Gastrocnemius medialis (tissue), 4 donors: ENCODE data around the gene COP1. TPM values are rescaled to one million over a fixed set of nuclear protein-coding genes. Genes with fewer than 3 reads are reported as not detected.

Experiments used
- ATAC-seq, 2 donors: fragments of 150-250 bp; one replicate each; pipeline ENCODE4 v1.9.1; 2016
- DNase-seq, 2 donors: peaks; one replicate each; pipeline ENCODE4 v3.0.0-alpha.2; 2019
- H3K27ac ChIP-seq, 4 donors: fragments of 200-600 bp; sonication (generic); 1 replicate in 1 of 4; 2 replicates in 3 of 4; pipeline ENCODE4 v1.5.1; 2016 to 2018; ENCODE audit warnings: mild to moderate bottlenecking in 2 of 4, moderate library complexity in 1 of 4
- H3K27me3 ChIP-seq, 3 donors: fragments of 200-600 bp; sonication (generic) in 2 of 3; 1 replicate in 1 of 3; 2 replicates in 2 of 3; pipeline versions ENCODE4 v1.5.1 to v1.6.0; 2016 to 2019; ENCODE audit warnings: mild to moderate bottlenecking in 1 of 3, moderate library complexity in 1 of 3
- H3K36me3 ChIP-seq, 2 donors: fragments of 200-600 bp; sonication (generic) in 1 of 2; one replicate each; pipeline ENCODE4 v1.5.1; 2017 to 2018
- H3K4me1 ChIP-seq, 2 donors: fragments of 200-600 bp; sonication (generic) in 1 of 2; one replicate each; pipeline ENCODE4 v1.5.1; 2016 to 2017; ENCODE audit warnings: mild to moderate bottlenecking in 2 of 2
- H3K4me3 ChIP-seq, 4 donors: fragments of 200-600 bp; sonication (generic) in 3 of 4; 1 replicate in 1 of 4; 2 replicates in 3 of 4; pipeline ENCODE4 v1.5.1; 2016 to 2019; ENCODE audit warnings: mild to moderate bottlenecking in 2 of 4
- H3K9me3 ChIP-seq, 3 donors: fragments of 200-600 bp; sonication (generic) in 2 of 3; 1 replicate in 1 of 3; 2 replicates in 2 of 3; pipeline ENCODE4 v1.5.1; 2016 to 2019
- POLR2A ChIP-seq, 2 donors: fragments of 450-650 bp; IDR thresholded peaks; one replicate each; pipeline ENCODE4 v1.6.1; 2017; ENCODE audit warnings: antibody characterized with exemption in 2 of 2, mild to moderate bottlenecking in 2 of 2, moderate library complexity in 2 of 2
- in situ Hi-C, 4 donors: fragments of 200-750 bp; cut with MboI; loops; one replicate each; pipeline versions ENCODE4 v1.15.0 to v1.8.0; 2017; ENCODE audit warnings: low sequenced_read_pairs in 4 of 4
- intact Hi-C: fragments of 100-400 bp; cut with DNase I; formaldehyde crosslinking; loops from one replicate; pipeline ENCODE4 v1.15.1; 2023; ENCODE audit warnings: low total_unique reads
- total RNA-seq, 4 donors: library from RNA; depleted of rRNA; stranded (reverse); fragments of >200 nt; gene quantifications; one replicate each; pipeline versions ENCODE4 v1.1.0 to v1.2.3, GENCODE V29; 2016
- TF ChIP-seq, protein P1 (sequence below), 5 experiments: fragments of 450-650 bp in 3 of 5; fragments of 200-600 bp in 2 of 5; sonication (generic) in 2 of 5; IDR thresholded peaks in 4 of 5; conservative IDR thresholded peaks in 1 of 5; 1 replicate in 4 of 5; 2 replicates in 1 of 5; pipeline ENCODE4 v1.5.1; 2016 to 2019; ENCODE audit warnings: antibody characterized with exemption in 5 of 5, mild to moderate bottlenecking in 3 of 5, moderate library complexity in 3 of 5

The COP1 gene
- 10 to 100 TPM; 19.6 to 29.7 (median 25.3) TPM for total RNA-seq

DNA sequence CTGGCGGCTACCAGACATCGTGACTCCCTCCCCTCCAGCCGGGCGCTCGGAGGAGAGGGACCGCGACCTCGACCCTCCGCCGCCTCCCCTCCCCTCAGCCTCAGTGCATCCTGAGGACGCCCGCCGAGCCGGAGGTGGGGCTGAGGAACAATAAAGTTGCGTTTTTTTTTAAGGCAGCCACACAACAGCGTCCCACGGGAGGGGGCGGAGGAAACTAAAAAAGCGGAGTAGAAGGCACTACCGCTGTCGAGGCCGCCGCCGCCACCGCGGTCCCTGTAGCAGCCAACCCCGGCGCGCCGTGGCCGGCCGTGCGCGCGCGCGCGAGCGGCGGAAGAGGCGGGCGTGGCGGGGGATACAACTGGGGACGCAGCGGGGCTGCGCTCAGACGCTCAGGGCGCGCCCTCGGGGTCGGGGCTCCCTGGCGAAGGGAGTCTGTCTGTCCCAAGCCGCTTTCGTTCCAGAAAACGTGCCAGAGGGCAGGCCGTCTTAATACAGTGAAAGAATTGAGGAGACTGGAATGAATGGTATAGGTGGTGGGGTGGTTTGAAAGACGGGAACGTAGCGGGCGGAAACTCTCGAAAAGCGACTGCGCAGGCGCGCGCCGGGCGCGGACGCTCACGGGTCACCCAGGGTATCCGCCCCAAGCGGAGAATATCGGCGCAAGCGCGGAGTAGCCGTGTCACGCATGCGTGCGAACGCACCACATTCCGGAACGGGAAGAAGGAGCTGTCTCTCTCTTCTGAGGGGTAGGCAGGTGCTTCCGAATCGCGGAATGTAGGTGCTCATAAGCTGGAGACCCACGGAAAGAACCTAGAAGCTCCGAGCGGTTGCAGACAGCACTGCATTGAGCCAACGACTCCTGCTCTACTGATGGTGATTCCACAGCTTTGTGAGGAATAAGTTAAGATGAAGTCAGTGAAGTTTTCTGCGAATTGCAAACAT is at the start of gene COP1:
TSS of gene COP1 (minus strand) at position 326 of the 942 bp plus-strand sequence. CDS start at position 18, 308 bp downstream.
- intact Hi-C loops, result no loop called here
- H3K4me3 ChIP-seq, result peak within 1 kb of the TSS; percentile 73 to 98 (median 86)
- H3K36me3 ChIP-seq, result no peaks in the 10 kb centered on the region
- no peaks in the 10 kb centered on the region for H3K9me3 ChIP-seq
- peaks cover 23 to 32% of the 10 kb centered on the region in 2 donors for H3K4me1 ChIP-seq
- in situ Hi-C loops, result no loop called here
- peak; percentile 95 to 96 for ATAC-seq
- TF ChIP-seq, protein P1, sequence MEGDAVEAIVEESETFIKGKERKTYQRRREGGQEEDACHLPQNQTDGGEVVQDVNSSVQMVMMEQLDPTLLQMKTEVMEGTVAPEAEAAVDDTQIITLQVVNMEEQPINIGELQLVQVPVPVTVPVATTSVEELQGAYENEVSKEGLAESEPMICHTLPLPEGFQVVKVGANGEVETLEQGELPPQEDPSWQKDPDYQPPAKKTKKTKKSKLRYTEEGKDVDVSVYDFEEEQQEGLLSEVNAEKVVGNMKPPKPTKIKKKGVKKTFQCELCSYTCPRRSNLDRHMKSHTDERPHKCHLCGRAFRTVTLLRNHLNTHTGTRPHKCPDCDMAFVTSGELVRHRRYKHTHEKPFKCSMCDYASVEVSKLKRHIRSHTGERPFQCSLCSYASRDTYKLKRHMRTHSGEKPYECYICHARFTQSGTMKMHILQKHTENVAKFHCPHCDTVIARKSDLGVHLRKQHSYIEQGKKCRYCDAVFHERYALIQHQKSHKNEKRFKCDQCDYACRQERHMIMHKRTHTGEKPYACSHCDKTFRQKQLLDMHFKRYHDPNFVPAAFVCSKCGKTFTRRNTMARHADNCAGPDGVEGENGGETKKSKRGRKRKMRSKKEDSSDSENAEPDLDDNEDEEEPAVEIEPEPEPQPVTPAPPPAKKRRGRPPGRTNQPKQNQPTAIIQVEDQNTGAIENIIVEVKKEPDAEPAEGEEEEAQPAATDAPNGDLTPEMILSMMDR (IDR thresholded peaks at IDR 0.05 in 4 of 5, conservative IDR thresholded peaks at IDR 0.05 in 1 of 5), result peak in 1 of 5 experiments; percentile 28
- peak; percentile 83 to 95 for TF ChIP-seq POLR2A (IDR thresholded peaks at IDR 0.05)
- peak within 1 kb of the TSS; percentile 86 to 98 (median 91) for H3K27ac ChIP-seq
- DNase-seq, result peak; percentile 92 to 95
- no peaks in the 10 kb centered on the region for H3K27me3 ChIP-seq

DNA sequence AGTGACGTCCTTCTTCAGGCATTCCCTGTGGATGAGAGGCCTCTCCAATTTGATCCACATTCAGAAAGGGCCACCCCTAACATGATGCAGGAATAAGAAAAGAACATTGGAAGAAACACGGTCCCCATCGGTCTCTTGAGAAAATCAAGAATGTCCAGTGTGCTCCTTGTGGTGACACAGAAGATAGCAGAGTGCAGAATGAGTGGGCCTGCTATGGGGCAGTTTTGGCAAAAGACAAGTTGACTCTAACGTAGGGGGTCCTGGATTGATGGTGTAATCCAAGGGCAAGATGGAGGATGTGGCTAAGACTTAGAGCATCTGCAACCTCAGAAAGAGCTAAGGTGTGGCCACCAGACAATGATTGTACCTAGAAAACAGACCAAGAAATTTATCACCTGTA is 45.1 kb upstream of the COP1 start:
- Histone ChIP-seq H3K9me3 (no peaks in the 10 kb centered on the region), H3K4me1 (no peaks in the 10 kb centered on the region), H3K27me3 (no peaks in the 10 kb centered on the region), H3K4me3 (no peak overlapping the region), H3K36me3 (no peaks in the 10 kb centered on the region), H3K27ac (no peak overlapping the region)
- in situ Hi-C loops (no loop called here), intact Hi-C loops (no loop called here)
- no peak for TF ChIP-seq POLR2A (IDR thresholded peaks at IDR 0.05)
- TF ChIP-seq, protein P1 (IDR thresholded peaks at IDR 0.05 in 4 of 5, conservative IDR thresholded peaks at IDR 0.05 in 1 of 5), result no peak
- DNase-seq, result no peak
- no peak for ATAC-seq

DNA sequence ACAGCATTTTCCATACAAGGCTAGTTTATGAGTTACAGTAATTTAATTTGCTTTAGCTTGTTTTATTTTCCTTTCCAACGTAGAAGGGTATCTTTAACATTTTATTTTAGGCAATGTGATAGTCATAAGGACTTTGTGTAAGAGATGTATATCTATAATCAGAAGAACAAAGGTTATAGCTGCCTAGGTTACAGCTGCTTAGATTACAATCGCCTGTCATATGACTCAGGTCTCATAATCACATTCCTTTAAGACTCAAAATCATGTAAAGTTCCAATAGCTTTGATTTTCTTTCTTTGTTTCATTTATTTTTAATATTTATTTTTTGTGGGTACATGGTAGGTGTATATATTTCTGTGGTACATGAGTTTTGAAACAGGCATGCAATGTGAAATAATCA is 37.8 kb upstream of the COP1 start:
- ATAC-seq, result no peak
- H3K9me3 ChIP-seq, result no peaks in the 10 kb centered on the region
- no peak overlapping the region for H3K4me3 ChIP-seq
- no peaks in the 10 kb centered on the region for H3K36me3 ChIP-seq
- no peaks in the 10 kb centered on the region for H3K27me3 ChIP-seq
- DNase-seq, result no peak
- H3K4me1 ChIP-seq, result no peaks in the 10 kb centered on the region
- intact Hi-C loops, result no loop called here
- H3K27ac ChIP-seq, result no peak overlapping the region
- in situ Hi-C loops, result no loop called here
- no peak for TF ChIP-seq POLR2A (IDR thresholded peaks at IDR 0.05)
- TF ChIP-seq, protein P1 (IDR thresholded peaks at IDR 0.05 in 4 of 5, conservative IDR thresholded peaks at IDR 0.05 in 1 of 5), result no peak

DNA sequence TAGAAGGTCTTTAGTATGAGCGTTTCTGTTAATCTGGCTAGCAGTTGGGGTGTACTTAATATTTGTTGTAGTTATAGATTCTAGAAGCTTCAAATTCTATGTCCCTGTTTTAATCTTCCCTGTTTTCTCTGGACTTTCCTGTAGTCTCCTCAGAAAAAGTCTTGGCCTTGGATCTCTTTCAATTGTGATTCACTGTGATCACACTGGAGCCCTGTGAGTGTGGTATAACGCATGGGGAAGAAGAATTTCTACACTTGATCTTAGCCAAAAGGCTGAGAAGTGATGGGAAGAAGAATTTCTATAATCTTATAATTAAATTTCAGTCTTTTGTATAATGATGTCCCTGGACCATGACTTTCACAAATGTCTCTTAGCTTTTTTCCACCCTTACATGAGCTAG is 36.7 kb upstream of the COP1 start:
- Histone ChIP-seq H3K4me3 (no peak overlapping the region), H3K36me3 (no peaks in the 10 kb centered on the region), H3K4me1 (no peaks in the 10 kb centered on the region), H3K27ac (no peak overlapping the region), H3K9me3 (no peaks in the 10 kb centered on the region), H3K27me3 (no peaks in the 10 kb centered on the region)
- intact Hi-C loops (no loop called here), in situ Hi-C loops (no loop called here)
- ATAC-seq (no peak), DNase-seq (no peak)
- TF ChIP-seq POLR2A (IDR thresholded peaks at IDR 0.05), result no peak
- TF ChIP-seq, protein P1 (IDR thresholded peaks at IDR 0.05 in 4 of 5, conservative IDR thresholded peaks at IDR 0.05 in 1 of 5), result no peak
